BE2C (cell line): ENCODE data around the gene COL21A1.

Experiments
- DNase-seq: peaks from one replicate; pipeline ENCODE4 v3.0.0-alpha.2; 2020
- H3K27me3 ChIP-seq: fragments of 250-450 bp; sonication (Bioruptor Pico); 2 replicates; pipeline ENCODE4 v1.5.1; 2020; ENCODE audit warnings: mild to moderate bottlenecking
- H3K36me3 ChIP-seq: fragments of 250-450 bp; sonication (Bioruptor Pico); 2 replicates; pipeline ENCODE4 v1.5.1; 2020; ENCODE audit warnings: mild to moderate bottlenecking
- H3K4me1 ChIP-seq: fragments of 250-450 bp; sonication (Bioruptor Pico); 2 replicates; pipeline ENCODE4 v1.5.1; 2020
- H3K4me3 ChIP-seq: 2 replicates; pipeline ENCODE4 v1.5.1; 2011; ENCODE audit warnings: low read depth, low read length
- H3K9me3 ChIP-seq: fragments of 250-450 bp; sonication (Bioruptor Pico); 2 replicates; pipeline ENCODE4 v1.5.1; 2020
- TF ChIP-seq, protein P1 (sequence below): IDR thresholded peaks from 2 replicates; pipeline ENCODE4 v1.5.1; 2012; ENCODE audit warnings: mild to moderate bottlenecking, low read depth, low read length

The COL21A1 gene

DNA sequence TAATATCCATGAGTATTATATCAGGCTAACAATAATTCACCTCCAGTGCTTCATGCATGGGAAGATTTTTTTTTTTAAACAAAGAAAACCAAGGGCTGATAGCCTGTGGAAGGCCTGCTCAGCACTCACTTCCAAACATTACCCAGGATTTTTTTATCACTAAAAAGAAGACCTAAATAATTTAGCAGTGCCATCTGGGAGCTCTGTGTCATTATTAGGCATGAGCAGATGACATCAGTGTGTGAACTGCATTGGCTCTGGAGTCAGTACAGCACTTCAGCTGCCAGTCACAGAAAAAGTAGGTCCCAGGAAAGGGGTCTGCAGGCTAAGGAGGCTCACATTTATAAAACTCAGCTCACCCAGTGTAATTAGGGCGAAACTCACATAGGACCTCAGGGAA is 94.8 kb downstream of the COL21A1 start:
- no peak for DNase-seq
- H3K4me1 ChIP-seq = no peaks in the 10 kb centered on the region
- TF ChIP-seq, protein P1, sequence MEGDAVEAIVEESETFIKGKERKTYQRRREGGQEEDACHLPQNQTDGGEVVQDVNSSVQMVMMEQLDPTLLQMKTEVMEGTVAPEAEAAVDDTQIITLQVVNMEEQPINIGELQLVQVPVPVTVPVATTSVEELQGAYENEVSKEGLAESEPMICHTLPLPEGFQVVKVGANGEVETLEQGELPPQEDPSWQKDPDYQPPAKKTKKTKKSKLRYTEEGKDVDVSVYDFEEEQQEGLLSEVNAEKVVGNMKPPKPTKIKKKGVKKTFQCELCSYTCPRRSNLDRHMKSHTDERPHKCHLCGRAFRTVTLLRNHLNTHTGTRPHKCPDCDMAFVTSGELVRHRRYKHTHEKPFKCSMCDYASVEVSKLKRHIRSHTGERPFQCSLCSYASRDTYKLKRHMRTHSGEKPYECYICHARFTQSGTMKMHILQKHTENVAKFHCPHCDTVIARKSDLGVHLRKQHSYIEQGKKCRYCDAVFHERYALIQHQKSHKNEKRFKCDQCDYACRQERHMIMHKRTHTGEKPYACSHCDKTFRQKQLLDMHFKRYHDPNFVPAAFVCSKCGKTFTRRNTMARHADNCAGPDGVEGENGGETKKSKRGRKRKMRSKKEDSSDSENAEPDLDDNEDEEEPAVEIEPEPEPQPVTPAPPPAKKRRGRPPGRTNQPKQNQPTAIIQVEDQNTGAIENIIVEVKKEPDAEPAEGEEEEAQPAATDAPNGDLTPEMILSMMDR = no peak
- H3K27me3 ChIP-seq = no peaks in the 10 kb centered on the region
- H3K36me3 ChIP-seq = no peaks in the 10 kb centered on the region
- no peak overlapping the region for H3K4me3 ChIP-seq
- no peaks in the 10 kb centered on the region for H3K9me3 ChIP-seq

DNA sequence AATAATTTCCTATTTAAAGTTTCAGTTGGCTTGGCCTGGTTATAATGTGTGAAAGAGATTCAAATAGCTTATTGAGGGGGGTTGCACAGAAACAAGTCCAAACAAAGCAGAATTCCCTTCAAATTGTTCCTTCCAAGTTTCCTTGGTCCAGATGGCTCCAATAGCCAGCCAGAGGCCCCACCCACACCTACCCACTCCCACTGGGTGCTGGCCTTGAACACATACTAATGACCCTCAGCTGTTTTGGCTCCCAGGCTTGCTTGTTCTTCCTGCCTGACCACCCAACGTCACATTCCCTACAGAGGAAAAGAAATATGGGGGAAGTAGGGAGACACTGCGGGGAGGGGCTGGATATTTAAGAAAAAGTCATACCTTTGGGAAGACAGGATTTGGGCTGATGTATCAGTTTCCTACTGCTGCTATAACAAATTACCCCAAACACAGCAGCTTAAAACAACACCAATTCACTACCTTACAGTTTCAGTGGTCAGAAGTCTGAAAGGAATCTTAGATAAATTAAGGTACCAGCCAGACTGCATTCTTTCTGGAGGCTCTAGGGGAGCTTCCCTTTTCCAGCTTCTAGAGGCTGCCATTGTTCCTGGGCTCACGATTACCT is 95.7 kb downstream of the COL21A1 start:
- DNase-seq = no peak
- Histone ChIP-seq H3K9me3 (no peaks in the 10 kb centered on the region), H3K4me1 (no peaks in the 10 kb centered on the region), H3K4me3 (no peak overlapping the region), H3K36me3 (no peaks in the 10 kb centered on the region), H3K27me3 (no peaks in the 10 kb centered on the region)
- TF ChIP-seq, protein P1 = no peak

- DNase-seq = no peak
- H3K9me3 ChIP-seq = no peaks in the 10 kb centered on the region
- no peaks in the 10 kb centered on the region for H3K27me3 ChIP-seq
- H3K36me3 ChIP-seq = no peaks in the 10 kb centered on the region
- H3K4me1 ChIP-seq = no peaks in the 10 kb centered on the region
- no peak overlapping the region for H3K4me3 ChIP-seq
- TF ChIP-seq, protein P1 = no peak
Observed at GRCh38 chr6:56148488-56149186, 98.7 kb downstream of the COL21A1 start.

DNA sequence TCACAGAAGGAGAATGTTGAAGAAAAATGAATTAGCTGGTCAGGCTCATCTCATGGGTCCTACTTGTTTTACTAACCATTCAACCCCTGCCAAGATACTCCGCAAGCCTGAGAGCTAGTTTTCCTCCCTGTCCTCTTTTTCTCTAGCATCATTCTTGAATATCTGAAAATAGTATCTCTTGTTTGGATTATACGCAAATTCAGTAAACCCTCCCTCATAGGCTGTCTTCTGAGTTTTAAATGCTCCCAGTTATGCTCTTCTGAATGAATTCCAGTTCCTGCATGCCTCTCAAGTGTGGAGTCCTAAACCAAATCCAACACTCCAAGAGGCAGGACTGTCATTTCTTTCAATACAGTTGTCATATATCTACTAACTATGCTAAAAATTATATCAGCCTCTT is 99.6 kb downstream of the COL21A1 start:
- H3K9me3 ChIP-seq = no peaks in the 10 kb centered on the region
- TF ChIP-seq, protein P1 = no peak
- no peaks in the 10 kb centered on the region for H3K4me1 ChIP-seq
- no peaks in the 10 kb centered on the region for H3K27me3 ChIP-seq
- DNase-seq = no peak
- H3K4me3 ChIP-seq = no peak overlapping the region
- H3K36me3 ChIP-seq = no peaks in the 10 kb centered on the region

GRCh38 chr6:56146086-56146485 is 101.3 kb downstream of the COL21A1 start:
- Histone ChIP-seq H3K4me3 (no peak overlapping the region), H3K36me3 (no peaks in the 10 kb centered on the region), H3K4me1 (no peaks in the 10 kb centered on the region), H3K9me3 (no peaks in the 10 kb centered on the region; the same call in 1 of the 2 replicates), H3K27me3 (no peaks in the 10 kb centered on the region)
- no peak for DNase-seq
- TF ChIP-seq, protein P1 = no peak

DNA sequence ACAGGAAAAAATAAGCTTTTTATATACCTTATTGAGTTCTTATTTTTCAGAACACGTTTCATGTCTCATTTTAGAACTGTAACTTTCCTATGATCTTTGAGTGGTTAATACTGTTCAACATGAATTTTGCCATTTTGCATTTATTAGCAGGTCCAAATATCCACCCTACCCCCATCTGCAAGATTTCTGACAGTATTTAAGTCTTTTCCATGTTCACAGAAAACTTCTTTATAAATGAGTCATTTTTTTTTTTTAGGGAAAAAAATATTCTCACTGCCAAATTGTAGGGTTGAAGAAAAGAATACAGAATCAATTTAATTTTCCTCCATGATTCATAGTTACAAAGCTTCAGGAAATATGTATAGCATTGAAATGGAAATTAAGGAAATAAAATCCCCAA is 101.8 kb downstream of the COL21A1 start:
- TF ChIP-seq, protein P1 = no peak
- H3K36me3 ChIP-seq = no peaks in the 10 kb centered on the region
- no peaks in the 10 kb centered on the region for H3K27me3 ChIP-seq
- H3K4me1 ChIP-seq = no peaks in the 10 kb centered on the region
- no peak for DNase-seq
- no peaks in the 10 kb centered on the region; the same call in 1 of the 2 replicates for H3K9me3 ChIP-seq
- no peak overlapping the region for H3K4me3 ChIP-seq
